GM18502 (cell line): ENCODE results near the gene PRDM16.

Experiments
- ATAC-seq: cut with Tn5 transposase; IDR thresholded peaks from one replicate; pipeline ENCODE4 v1.9.1; 2021; ENCODE audit warnings: mild to moderate bottlenecking; ENCODE audit not compliant: unreplicated experiment, poor library complexity

PRDM16 gene

DNA sequence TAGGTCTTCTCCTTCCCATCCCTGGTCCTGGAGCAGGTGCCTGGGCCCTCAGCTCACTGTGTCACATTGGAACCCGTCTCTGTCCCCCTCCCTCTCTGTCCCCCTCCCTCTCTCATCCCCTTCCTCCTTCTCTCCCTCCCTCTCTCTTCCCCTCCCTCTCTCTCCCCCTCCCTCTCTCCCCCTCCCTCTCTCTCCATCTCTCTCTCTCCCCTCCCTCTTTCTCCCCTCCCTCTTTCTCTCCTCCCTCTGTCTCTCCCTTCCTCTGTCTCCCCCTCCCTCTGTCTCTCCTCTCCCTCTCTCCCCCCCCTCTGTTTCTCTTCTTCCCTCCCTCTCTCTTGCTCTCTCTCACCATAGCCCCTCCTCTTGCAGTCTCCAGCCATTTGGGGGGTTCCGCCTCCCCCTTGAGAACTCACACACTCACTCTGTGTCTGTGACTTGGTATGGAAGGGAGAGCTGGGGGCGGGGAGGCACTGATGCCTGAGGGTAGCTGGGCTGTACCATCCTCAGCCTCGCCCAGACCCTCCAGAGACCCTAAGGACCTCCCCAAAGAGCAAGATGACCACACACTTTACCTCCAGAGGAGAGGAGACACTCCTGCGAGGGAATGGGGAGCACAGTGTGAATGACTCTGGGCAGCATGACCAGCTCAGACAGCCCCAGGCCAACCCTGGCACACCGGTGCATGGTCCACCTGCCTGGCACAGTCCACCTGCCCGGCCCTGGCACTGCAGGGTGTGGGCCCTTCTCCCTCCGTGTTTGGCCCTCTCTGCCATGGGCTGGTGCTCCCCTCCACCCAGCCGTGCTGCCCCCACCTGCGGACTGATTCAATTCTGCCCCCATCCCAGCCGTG lies 282.7 kb downstream of the PRDM16 start:
- ATAC-seq = no peak

- no peak for ATAC-seq
Observed at GRCh38 chr1:3352299-3352951, 283.4 kb downstream of the PRDM16 start.

GRCh38 chr1:3352952-3353331 lies 283.9 kb downstream of the PRDM16 start:
- no peak for ATAC-seq

DNA sequence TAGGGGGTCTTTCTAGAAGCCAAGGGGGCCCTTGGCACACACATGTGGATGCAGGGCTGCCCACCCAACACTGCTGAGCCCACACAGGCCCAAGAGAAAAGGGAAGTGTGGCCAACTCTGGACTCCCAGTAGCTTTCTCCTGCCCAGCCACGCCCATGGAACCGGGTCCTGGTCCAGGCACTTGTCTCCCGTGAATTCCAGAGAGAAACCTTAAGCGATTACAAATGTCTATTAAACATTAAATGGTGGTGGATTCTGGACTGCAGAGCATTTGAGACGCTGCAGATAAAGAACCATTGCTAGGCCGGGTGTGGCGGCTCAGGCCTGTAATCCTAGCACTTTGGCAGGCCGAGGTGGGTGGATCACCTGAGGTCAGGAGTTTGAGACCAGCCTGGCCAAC lies 284.9 kb downstream of the PRDM16 start:
- no peak for ATAC-seq

- no peak for ATAC-seq
Observed at GRCh38 chr1:3355089-3355488, 286.1 kb downstream of the PRDM16 start.

- ATAC-seq = no peak
Observed at GRCh38 chr1:3355894-3356826, 287.2 kb downstream of the PRDM16 start.

- ATAC-seq = no peak
Observed at GRCh38 chr1:3356827-3357460, 287.9 kb downstream of the PRDM16 start.

DNA sequence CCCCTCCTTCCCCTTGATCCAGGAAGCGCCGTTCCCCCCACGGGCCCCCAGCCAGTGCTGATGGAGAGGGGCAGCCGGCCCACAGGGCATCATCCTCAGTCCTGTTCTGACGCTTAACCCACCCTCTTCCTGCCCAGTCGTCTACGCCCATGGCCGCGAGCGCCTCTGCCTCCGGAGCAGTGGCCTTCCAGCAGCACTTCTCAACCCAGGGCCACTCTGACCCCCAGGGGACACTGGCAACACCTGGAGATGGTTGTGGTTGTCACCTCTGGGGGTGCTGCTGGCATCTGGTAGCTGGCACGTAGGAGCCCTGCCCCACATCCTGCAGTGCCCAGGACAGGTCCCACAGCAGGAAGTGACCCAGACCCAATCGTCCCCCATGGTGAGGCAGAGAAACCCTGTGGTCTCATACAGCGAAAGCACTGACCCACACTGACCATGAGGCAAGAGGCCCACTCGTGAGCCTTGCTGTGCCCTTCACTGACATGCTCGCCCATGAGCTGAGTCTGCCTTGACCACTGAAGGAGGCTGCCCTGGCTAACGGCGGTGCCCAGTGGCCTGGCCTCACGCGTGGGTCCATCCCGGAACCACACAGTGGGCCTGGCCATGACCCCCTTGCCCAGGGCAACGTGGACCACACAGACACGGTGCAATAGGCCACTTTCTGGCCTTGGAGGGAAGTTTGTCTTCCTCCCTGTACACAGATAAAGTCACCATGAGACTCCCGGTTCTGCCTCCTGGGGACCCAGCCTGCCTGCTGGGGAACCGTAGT lies 288.7 kb downstream of the PRDM16 start:
- no peak for ATAC-seq

DNA sequence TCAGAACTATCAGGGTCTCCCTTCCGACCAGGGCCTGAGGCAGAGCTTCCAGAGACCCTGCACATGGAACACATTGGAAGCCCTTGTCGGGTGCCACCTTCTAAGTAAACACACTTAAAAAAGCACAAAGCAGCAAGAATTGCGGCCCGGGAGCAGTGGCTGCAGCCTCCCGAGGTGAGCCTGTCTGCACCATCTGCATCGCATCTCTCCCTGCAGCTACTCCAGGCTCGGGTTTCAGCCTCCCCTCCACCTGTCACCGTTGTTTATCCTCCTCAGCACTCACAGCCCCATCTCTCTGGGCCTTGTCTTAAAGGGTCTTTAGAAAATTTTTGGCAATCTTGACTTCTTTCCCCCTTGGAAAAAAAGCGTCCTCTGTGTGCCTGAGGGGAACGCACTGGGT lies 290.3 kb downstream of the PRDM16 start:
- no peak for ATAC-seq

GRCh38 chr1:3359756-3360440 lies 290.9 kb downstream of the PRDM16 start:
- ATAC-seq = no peak

- no peak for ATAC-seq
Observed at GRCh38 chr1:3360646-3361257, 291.7 kb downstream of the PRDM16 start.

DNA sequence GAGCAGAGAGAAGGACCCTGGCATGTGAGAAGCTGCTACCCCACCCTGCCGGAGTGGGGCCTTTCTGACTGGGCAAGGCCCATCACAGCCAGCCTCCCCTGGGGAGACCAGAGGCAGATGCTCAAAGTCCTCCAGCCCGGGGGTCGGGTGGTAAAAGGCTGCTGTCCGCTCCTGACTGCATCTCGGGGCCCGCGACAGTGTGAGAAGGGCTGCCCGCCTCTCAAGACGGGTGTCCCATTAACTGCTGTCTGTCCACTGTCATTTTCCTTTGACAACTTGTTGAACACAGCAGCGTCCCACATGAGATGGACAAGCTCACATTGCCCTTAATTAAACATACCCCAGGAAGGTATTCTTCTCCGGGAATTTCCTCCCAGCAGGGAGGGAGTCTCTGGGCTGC lies 294.0 kb downstream of the PRDM16 start:
- ATAC-seq = no peak

DNA sequence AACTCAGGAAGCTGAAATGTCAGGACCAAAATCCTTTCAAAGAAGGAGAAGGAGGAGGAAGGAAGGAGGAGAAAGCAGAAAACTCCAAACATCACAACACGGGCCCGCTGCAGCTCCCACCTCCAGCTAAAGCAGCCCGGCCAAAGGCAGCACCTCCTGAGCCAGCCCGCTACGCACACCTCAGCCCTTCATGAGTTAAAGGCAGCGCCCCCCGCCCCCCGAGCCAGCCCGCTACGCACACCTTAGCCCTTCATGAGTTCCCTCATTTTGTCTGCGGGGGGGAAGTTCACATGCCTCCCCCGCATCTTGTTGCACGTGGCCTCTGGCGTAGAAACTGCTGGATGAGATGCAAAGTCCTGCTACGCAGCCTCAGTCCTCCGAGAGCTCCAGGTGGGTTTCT lies 294.8 kb downstream of the PRDM16 start:
- no peak for ATAC-seq

GRCh38 chr1:3364551-3364950 lies 295.5 kb downstream of the PRDM16 start:
- no peak for ATAC-seq

GRCh38 chr1:3364983-3365382 lies 296.0 kb downstream of the PRDM16 start:
- no peak for ATAC-seq

- ATAC-seq = no peak
Observed at GRCh38 chr1:3365523-3366125, 296.6 kb downstream of the PRDM16 start.

DNA sequence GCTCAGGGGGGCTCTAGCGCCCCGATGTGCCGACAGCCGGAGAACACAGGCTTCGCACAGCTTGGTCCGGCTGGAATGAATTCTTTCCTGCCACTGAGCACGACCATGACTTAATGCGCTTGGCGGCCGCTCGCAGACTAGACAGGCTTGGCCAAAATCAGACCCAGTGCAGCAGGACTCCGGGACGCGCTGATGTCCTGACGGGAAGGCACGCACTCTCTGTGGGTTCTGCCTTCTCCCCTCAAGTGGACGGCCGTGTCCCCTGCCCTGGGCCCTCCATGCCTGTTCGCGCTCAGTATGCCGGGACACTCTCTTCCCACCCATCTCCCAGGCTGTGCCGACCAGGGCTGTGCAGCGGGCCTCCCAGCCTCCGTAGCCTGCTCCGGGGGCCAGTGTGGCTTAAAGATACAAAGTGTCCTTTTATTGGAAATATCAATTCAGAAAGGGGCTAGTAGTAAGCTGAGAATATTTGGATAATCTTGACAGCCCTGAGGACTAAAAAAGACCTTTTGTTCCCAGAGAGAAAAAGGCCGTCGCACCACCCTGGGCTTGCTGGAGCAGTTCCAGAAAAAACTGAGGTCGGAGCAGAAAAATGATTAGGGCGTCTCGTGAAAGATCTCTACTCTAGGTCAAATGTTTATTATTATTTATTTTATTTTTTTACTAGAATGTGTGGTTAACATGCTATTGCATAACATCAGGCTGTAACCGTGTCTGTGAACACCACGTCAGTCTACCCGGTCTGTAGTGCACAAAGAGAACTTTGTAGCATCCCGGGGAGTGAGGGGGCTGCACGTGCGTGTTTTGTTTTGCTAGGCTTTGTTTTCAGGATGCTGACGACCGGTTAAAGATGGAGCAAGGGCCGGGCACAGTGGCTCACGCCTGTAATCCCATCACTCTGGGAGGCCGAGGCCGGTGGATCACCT lies 297.4 kb downstream of the PRDM16 start:
- ATAC-seq = no peak
